GM12892 (cell line): ENCODE measurements around the gene FSTL4.

Experiments
- POLR2A ChIP-seq: IDR thresholded peaks from 2 replicates; pipeline ENCODE4 v1.6.1; 2011; ENCODE audit warnings: low read depth, low read length, control low read depth
- POLR2AphosphoS5 ChIP-seq: IDR thresholded peaks from 2 replicates; pipeline ENCODE4 v1.6.1; 2011; ENCODE audit warnings: low read depth, low read length, control low read depth
- TAF1 ChIP-seq: IDR thresholded peaks from 2 replicates; pipeline ENCODE4 v1.6.1; 2011; ENCODE audit warnings: low read depth, mild to moderate bottlenecking, control low read depth, low read length, borderline replicate concordance

DNA sequence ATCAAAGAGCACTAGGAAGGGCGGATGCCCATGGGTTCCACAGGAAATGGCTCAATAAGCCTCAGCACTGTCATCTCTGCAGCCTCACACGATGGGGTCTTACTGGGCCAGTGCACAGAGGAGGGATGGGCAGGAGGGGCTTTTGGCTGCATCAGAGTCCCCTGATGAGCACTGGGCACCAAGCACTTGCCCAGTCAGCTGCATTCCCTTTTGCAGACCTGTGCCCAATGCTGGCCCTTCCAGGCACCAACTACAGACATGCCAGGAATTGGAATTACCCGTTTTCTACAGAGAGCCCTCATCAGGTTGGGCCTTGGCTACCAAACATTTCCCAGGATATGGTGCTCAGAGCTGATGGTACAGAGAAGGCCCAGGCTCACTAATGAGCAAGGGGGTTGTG is 378.1 kb downstream of the FSTL4 start:
- TF ChIP-seq TAF1 (no peak), POLR2A (no peak), POLR2AphosphoS5 (no peak)
